Spleen (tissue), 11 donors: ENCODE data around the gene CRB2. TPM values are rescaled to one million over a fixed set of nuclear protein-coding genes. Genes with fewer than 3 reads are reported as not detected.

Experiments used
- DNase-seq: peaks from one replicate; pipeline ENCODE4 v3.0.0-alpha.2; 2020
- H3K27ac ChIP-seq, 8 donors: fragments of 200-600 bp; sonication (generic) in 7 of 8; 1 replicate in 4 of 8; 2 replicates in 4 of 8; pipeline versions ENCODE4 v1.5.0 to v1.8.0; 2016 to 2021; ENCODE audit warnings: inconsistent platforms in 4 of 8, mild to moderate bottlenecking in 4 of 8, moderate library complexity in 1 of 8
- H3K27me3 ChIP-seq, 7 donors: fragments of 200-600 bp; sonication (generic) in 6 of 7; replicated peaks in 1 of 7; 1 replicate in 4 of 7; 2 replicates in 3 of 7; pipeline versions ENCODE4 v1.5.0 to v1.8.0; 2016 to 2021; ENCODE audit warnings: inconsistent platforms in 3 of 7, mild to moderate bottlenecking in 1 of 7
- H3K36me3 ChIP-seq, 6 donors: fragments of 200-600 bp; sonication (generic) in 5 of 6; 1 replicate in 4 of 6; 2 replicates in 2 of 6; pipeline versions ENCODE4 v1.5.0 to v1.8.0; 2016 to 2021; ENCODE audit warnings: inconsistent platforms in 2 of 6
- H3K4me1 ChIP-seq, 6 donors: fragments of 200-600 bp; sonication (generic) in 5 of 6; 1 replicate in 3 of 6; 2 replicates in 3 of 6; pipeline versions ENCODE4 v1.5.0 to v1.8.0; 2016 to 2021; ENCODE audit warnings: inconsistent platforms in 3 of 6
- H3K4me3 ChIP-seq, 8 donors: fragments of 200-600 bp; sonication (generic) in 7 of 8; 1 replicate in 4 of 8; 2 replicates in 4 of 8; pipeline versions ENCODE4 v1.5.0 to v1.8.0; 2016 to 2021; ENCODE audit warnings: inconsistent platforms in 4 of 8, mild to moderate bottlenecking in 4 of 8, moderate library complexity in 2 of 8
- H3K9me3 ChIP-seq, 8 donors: fragments of 200-600 bp; sonication (generic) in 7 of 8; 1 replicate in 4 of 8; 2 replicates in 4 of 8; pipeline versions ENCODE4 v1.5.0 to v1.8.0; 2016 to 2021; ENCODE audit warnings: inconsistent platforms in 4 of 8
- CTCF ChIP-seq, 11 experiments: fragments of 200-600 bp in 7 of 11; fragments of 450-650 bp in 4 of 11; sonication (generic) in 4 of 11; IDR thresholded peaks in 8 of 11; conservative IDR thresholded peaks in 3 of 11; 1 replicate in 7 of 11; 2 replicates in 4 of 11; pipeline versions ENCODE4 v1.4.0 to v1.8.0; 2016 to 2021; ENCODE audit warnings: antibody characterized with exemption in 11 of 11, inconsistent platforms in 4 of 11, mild to moderate bottlenecking in 1 of 11
- POLR2A ChIP-seq, 3 donors: fragments of 450-650 bp; IDR thresholded peaks; one replicate each; pipeline ENCODE4 v1.5.1; 2017; ENCODE audit warnings: antibody characterized with exemption in 3 of 3, mild to moderate bottlenecking in 1 of 3
- POLR2AphosphoS5 ChIP-seq, 3 donors: sonication (generic); formaldehyde crosslinking; IDR thresholded peaks; one replicate each; pipeline ENCODE4 v1.5.1; 2017; ENCODE audit warnings: antibody characterized with exemption in 3 of 3
- WGBS, 5 donors: extraction: QIAGEN DNeasy Blood & Tissue Kit in 3 of 5; methylation state at CpG; one replicate each; pipeline versions ENCODE4 v1.1.5 to v1.1.7; 2013 to 2018; 5-methylcytosine and 5-hydroxymethylcytosine counted together
- intact Hi-C: fragments of 100-400 bp; cut with DNase I; formaldehyde crosslinking; loops from one replicate; pipeline ENCODE4 v1.15.0; 2023; ENCODE audit warnings: low total_unique reads
- polyA plus RNA-seq, 3 donors: library from polyadenylated mRNA; stranded (reverse); fragments of 200-250 nt; gene quantifications; one replicate each; pipeline ENCODE4 v1.2.1, GENCODE V29; 2013
- total RNA-seq, 7 donors: library from RNA; depleted of rRNA in 3 of 7; stranded (reverse); fragments of >200 nt in 3 of 7; fragmentation: NEBNext Ultra II Directional in 4 of 7; extraction: Animal tissue kit (Norgen Biotek cat#: 25700) in 4 of 7; gene quantifications; one replicate each; pipeline versions ENCODE4 v1.1.0 to v1.2.1, GENCODE V29; 2016 to 2021
- donor health status: healthy with polysubstance abuse.
- donor health status: DM: no; HTN: no; CAD: no; lungs with moderate emphysema.
- donor health status: DM: no; HTN: no; CAD: no.
- donor health status: Bipolar disorder and iron deficiency.
- donor health status: healthy.
- donor health status: DM: no; HTN: no; CAD: no.
- donor health status: DM: yes; HTN: yes; CAD: no.

The CRB2 gene
- total and polyA plus RNA-seq, 10 donors, result 0.34 to 3.0 (median 1.6) TPM

DNA sequence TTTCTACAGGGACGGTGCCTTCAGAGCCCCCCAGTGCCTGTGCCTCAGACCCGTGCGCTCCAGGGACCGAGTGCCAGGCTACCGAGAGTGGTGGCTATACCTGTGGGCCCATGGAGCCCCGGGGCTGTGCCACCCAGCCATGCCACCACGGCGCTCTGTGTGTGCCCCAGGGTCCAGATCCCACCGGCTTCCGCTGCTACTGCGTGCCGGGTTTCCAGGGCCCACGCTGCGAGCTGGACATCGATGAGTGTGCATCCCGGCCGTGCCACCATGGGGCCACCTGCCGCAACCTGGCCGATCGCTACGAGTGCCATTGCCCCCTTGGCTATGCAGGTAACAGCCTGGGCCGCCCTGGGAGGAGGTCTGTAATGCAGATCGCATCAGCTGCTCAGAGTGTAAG is 6.9 kb downstream of the CRB2 start:
- 90 to 95% (median 93%) methylated on average over 15 to 23 of the region's 23 CpGs for WGBS, 5 donors
- intact Hi-C loops, result no loop called here
- no peak for TF ChIP-seq CTCF (IDR thresholded peaks at IDR 0.05 in 8 of 11, conservative IDR thresholded peaks at IDR 0.05 in 3 of 11)
- Histone ChIP-seq H3K27me3 (peaks cover 0 to 23% (median 6%) of the 10 kb centered on the region in 7 donors), H3K9me3 (no peaks in the 10 kb centered on the region), H3K36me3 (no peaks in the 10 kb centered on the region), H3K4me1 (peaks cover 0 to 24% (median 8%) of the 10 kb centered on the region in 6 donors), H3K27ac (no peak overlapping the region), H3K4me3 (no peak overlapping the region)
- no peak for DNase-seq

GRCh38 chr9:123364241-123364824 is 8.3 kb downstream of the CRB2 start:
- Histone ChIP-seq H3K4me3 (no peak overlapping the region), H3K9me3 (no peaks in the 10 kb centered on the region), H3K4me1 (peaks cover 0 to 16% (median 8%) of the 10 kb centered on the region in 6 donors), H3K27me3 (peaks cover 0 to 37% (median 6%) of the 10 kb centered on the region in 7 donors), H3K27ac (no peak overlapping the region), H3K36me3 (no peaks in the 10 kb centered on the region)
- DNase-seq, result no peak
- intact Hi-C loops, result no loop called here
- 70 to 86% (median 71%) methylated on average over 10 to 11 of the region's 11 CpGs for WGBS, 5 donors
- no peak for TF ChIP-seq POLR2A (IDR thresholded peaks at IDR 0.05)
- TF ChIP-seq POLR2AphosphoS5 (IDR thresholded peaks at IDR 0.05), result peak in 1 of 3 donors; percentile 39
- no peak for TF ChIP-seq CTCF (IDR thresholded peaks at IDR 0.05 in 8 of 11, conservative IDR thresholded peaks at IDR 0.05 in 3 of 11)

DNA sequence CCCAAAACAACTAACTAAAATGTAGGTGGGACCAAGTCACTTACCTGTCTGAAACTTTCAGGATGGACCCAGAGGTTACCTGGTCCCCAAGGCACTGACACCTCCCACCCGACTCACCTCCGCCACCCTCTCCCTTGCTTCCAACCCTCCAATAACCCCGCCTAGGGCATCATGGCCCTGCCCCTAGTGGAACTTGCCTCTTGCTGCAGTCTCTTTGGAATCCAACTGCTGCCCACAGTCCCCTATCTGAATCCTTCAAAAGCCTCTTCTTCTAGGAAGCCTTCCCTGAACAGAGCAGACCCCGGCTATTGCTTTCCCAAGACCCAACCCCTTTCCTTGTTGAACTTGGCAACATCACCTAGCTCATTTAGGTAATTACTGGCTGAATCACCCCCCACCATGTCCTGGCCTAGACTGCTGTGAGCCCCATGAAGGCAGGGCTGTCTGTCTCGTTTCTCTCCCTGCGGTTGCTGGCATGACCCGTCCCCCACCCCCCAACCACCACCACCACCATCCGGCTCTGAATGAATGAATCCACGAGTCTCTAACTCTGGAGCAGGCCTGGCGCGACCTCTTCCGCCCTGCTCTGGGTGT is 9.4 kb downstream of the CRB2 start:
- peaks cover 0 to 46% (median 11%) of the 10 kb centered on the region in 7 donors for H3K27me3 ChIP-seq
- intact Hi-C loops, result no loop called here
- 77 to 91% (median 82%) methylated on average over 12 of the region's 12 CpGs for WGBS, 5 donors

More for the DNA sequence above, 9.4 kb downstream of the CRB2 start:
- Histone ChIP-seq H3K36me3 (no peaks in the 10 kb centered on the region), H3K4me3 (no peak overlapping the region), H3K27ac (no peak overlapping the region), H3K4me1 (peaks cover 0 to 5% (median 2%) of the 10 kb centered on the region in 6 donors), H3K9me3 (no peaks in the 10 kb centered on the region)
- TF ChIP-seq CTCF (IDR thresholded peaks at IDR 0.05 in 8 of 11, conservative IDR thresholded peaks at IDR 0.05 in 3 of 11) (no peak), POLR2A (IDR thresholded peaks at IDR 0.05) (no peak), POLR2AphosphoS5 (IDR thresholded peaks at IDR 0.05) (no peak)
- DNase-seq, result no peak
